Activated CD8-positive, alpha-beta T cell treated with anti-CD3 and anti-CD28 coated beads for 36 hours (primary cell): Measurements from ENCODE around the gene N4BP3. TPM values are rescaled to one million over a fixed set of nuclear protein-coding genes. Genes with fewer than 3 reads are reported as not detected.

Experiments
- ATAC-seq: fragments of 200-7000 bp; cut with Tn5 transposase; one replicate; pipeline ENCODE4 v1.10.0; 2021; ENCODE audit warnings: mild to moderate bottlenecking, moderate library complexity
- CTCF ChIA-PET: fragments of 350-600 bp; sonication (Branson Sonifier 250); formaldehyde crosslinking; loops from one replicate; lab custom pipeline; 2021; ENCODE audit warnings: antibody characterized with exemption; lab: Charles Lee
- POLR2A ChIA-PET: fragments of 350-600 bp; sonication (Branson Sonifier 250); formaldehyde crosslinking; loops from one replicate; lab custom pipeline; 2021; ENCODE audit warnings: antibody characterized with exemption; lab: Charles Lee
- DNase-seq: peaks from one replicate; pipeline ENCODE4 v3.0.0-alpha.2; 2020
- H3K27ac Mint-ChIP-seq: one replicate; pipeline ENCODE4 v1.8.0; 2021; ENCODE audit warnings: mild to moderate bottlenecking, mixed read lengths
- H3K27me3 Mint-ChIP-seq: one replicate; pipeline ENCODE4 v1.8.0; 2021; ENCODE audit warnings: mixed read lengths
- H3K36me3 Mint-ChIP-seq: one replicate; pipeline ENCODE4 v1.8.0; 2021; ENCODE audit warnings: low read depth, mixed read lengths
- H3K4me1 Mint-ChIP-seq: one replicate; pipeline ENCODE4 v1.8.0; 2021; ENCODE audit warnings: low read depth, mixed read lengths
- H3K4me3 Mint-ChIP-seq: one replicate; pipeline ENCODE4 v1.8.0; 2021; ENCODE audit warnings: mild to moderate bottlenecking, moderate library complexity, mixed read lengths
- H3K9me3 Mint-ChIP-seq: one replicate; pipeline ENCODE4 v1.8.0; 2021; ENCODE audit warnings: mixed read lengths
- intact Hi-C: fragments of 100-400 bp; cut with micrococcal nuclease; formaldehyde crosslinking; loops from one replicate; pipeline ENCODE4 v1.10.0; 2022
- total RNA-seq, 2 experiments: library from RNA; stranded (reverse); gene quantifications; one replicate each; pipeline ENCODE4 v1.2.3, GENCODE V29; 2021
- TF ChIP-seq, protein P1 (sequence below): fragments of 200-600 bp; IDR thresholded peaks from one replicate; pipeline ENCODE4 v1.8.0; 2022; ENCODE audit warnings: antibody characterized with exemption, mild to moderate bottlenecking

Gene N4BP3
- total RNA-seq, 2 experiments from 2014 or later: 33.2 to 33.4 TPM

DNA sequence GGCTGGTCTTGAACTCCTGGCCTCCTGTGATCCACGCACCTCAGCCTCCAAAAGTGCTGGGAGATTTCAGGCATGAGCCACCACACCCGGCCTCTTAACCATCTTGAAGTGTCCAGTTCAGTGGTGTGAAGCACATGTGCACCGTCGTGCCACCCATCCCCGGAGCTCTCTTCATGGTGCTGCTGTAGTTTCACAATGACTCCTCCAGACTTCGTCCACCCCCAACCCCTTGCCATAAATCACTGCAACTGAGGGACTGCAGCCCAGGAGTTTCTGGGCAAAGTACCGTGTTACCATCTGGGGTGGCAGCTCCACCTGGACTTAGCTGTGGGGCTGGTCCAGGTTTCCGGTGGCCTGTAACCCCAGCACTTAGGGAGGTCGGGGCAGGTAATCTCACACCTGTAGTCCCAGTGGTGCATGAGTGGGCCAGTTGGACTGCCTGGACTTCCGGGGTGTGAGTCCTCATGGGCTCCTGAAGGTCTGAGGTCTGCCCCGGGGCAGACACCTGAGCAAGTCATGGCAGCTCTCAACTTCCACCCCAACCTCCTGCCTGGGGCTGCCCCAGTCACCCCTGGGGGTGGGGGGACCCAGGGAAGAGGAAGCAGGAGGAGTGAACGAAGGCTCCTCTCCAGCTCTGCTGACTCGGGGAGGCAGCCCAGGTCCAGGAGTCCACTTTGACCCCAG lies 6.6 kb upstream of the N4BP3 start:
- no peak for ATAC-seq
- Mint-ChIP-seq H3K4me1 (peaks cover 17% of the 10 kb centered on the region), H3K9me3 (no peaks in the 10 kb centered on the region), H3K27ac (no peak overlapping the region), H3K4me3 (no peak overlapping the region), H3K27me3 (no peaks in the 10 kb centered on the region), H3K36me3 (no peaks in the 10 kb centered on the region)
- CTCF ChIA-PET: interaction anchor here (2.1 to 4.0 kb wide), 2 partner anchors 15 to 30 kb away, joined by 6 to 22 read pairs; no protein-coding TSS in a partner anchor
- intact Hi-C loops: no loop called here
- no peak for DNase-seq
- TF ChIP-seq, protein P1, sequence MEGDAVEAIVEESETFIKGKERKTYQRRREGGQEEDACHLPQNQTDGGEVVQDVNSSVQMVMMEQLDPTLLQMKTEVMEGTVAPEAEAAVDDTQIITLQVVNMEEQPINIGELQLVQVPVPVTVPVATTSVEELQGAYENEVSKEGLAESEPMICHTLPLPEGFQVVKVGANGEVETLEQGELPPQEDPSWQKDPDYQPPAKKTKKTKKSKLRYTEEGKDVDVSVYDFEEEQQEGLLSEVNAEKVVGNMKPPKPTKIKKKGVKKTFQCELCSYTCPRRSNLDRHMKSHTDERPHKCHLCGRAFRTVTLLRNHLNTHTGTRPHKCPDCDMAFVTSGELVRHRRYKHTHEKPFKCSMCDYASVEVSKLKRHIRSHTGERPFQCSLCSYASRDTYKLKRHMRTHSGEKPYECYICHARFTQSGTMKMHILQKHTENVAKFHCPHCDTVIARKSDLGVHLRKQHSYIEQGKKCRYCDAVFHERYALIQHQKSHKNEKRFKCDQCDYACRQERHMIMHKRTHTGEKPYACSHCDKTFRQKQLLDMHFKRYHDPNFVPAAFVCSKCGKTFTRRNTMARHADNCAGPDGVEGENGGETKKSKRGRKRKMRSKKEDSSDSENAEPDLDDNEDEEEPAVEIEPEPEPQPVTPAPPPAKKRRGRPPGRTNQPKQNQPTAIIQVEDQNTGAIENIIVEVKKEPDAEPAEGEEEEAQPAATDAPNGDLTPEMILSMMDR: no peak
- POLR2A ChIA-PET: no interaction called here

DNA sequence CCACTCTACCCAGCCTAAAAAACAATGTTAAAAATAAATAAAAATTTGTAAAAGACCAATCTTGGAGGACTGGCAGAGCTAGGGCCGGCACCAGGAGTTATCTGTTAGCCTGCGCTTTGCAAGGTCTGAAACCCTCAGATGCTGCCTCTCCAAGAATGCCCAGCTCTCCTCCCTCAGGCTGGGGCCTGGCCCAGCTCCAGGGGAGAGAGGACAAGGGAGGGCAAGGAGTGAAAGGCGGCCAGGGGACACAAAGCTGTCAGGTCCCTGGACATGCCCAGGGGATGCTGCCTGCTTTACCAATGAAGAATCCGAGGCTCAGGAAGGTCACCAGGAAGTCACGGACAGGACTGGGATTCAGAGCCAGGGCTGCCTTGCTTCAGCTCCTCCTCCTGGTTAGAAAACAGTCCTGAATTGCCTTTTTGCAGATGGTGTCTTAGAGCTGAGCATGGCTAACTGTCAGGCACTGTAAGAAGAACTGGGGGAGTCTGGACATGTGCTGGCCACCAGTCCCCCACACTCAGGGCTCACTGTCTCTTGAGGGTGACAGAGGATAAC lies 5.5 kb upstream of the N4BP3 start:
- no peak overlapping the region for H3K27ac Mint-ChIP-seq
- H3K4me3 Mint-ChIP-seq: no peak overlapping the region
- POLR2A ChIA-PET: interaction anchor here (0.6 kb wide), 2 partner anchors 20 to 317 kb away, joined by 3 to 4 read pairs; no protein-coding TSS in a partner anchor
- H3K4me1 Mint-ChIP-seq: peaks cover 21% of the 10 kb centered on the region
- intact Hi-C loops: no loop called here
- H3K36me3 Mint-ChIP-seq: no peaks in the 10 kb centered on the region
- ATAC-seq: no peak
- no peak for DNase-seq
- CTCF ChIA-PET: interaction anchor here (1.1 to 4.0 kb wide), 3 partner anchors 13 to 31 kb away, joined by 3 to 22 read pairs (median 6); no protein-coding TSS in a partner anchor
- TF ChIP-seq, protein P1: no peak
- H3K9me3 Mint-ChIP-seq: peaks cover 3% of the 10 kb centered on the region
- H3K27me3 Mint-ChIP-seq: no peaks in the 10 kb centered on the region

DNA sequence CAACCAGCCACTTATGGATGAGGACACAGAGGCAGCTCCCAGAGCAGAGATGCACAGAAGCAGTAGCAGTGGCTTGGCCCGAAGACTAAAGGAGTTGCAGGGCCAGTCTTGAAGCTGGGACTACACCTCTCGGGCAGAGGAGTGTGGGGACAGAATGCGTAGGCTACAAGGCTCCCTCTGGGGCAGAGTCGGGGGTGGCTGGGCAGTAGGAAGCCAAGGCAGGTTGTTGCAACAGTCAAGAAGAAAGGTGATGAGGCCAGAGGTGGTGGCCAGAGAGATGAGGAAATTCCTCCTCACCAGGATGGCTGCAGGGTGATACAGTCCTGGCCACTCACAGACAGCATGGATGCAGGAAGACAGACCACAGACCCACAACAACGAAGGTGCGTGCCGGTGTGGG lies 4.9 kb upstream of the N4BP3 start:
- no peak for DNase-seq
- Mint-ChIP-seq H3K4me1 (peaks cover 24% of the 10 kb centered on the region), H3K4me3 (no peak overlapping the region), H3K9me3 (peaks cover 3% of the 10 kb centered on the region), H3K27me3 (no peaks in the 10 kb centered on the region), H3K27ac (peak overlapping the region; percentile 20), H3K36me3 (no peaks in the 10 kb centered on the region)
- ChIA-PET POLR2A (interaction anchor here (0.6 kb wide), 1 partner anchor 19 kb away, joined by 4 read pairs; no protein-coding TSS in a partner anchor), CTCF (interaction anchor here (1.1 to 4.0 kb wide), 3 partner anchors 13 to 32 kb away, joined by 3 to 22 read pairs (median 6); no protein-coding TSS in a partner anchor)
- TF ChIP-seq, protein P1: no peak
- intact Hi-C loops: no loop called here
- ATAC-seq: no peak

DNA sequence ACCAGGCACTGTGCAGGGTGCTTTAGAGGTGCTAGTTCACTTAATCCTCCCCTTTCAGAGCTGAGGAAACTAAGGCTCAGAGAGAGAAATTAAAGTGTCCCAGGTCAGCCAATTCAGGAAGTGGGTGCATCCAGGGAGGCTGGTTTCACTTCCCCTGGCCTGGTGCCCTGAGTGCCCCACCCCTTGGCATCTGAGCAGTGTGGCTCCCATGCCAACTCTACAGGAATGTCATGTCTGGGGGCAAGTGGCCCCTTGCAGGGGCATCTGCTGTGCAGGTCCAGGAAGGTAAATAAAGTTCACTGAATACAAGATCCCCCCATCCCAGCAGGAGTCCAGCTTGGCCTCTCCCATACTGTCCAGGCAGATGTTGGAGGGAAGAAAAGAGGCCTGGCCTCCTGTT lies 4.4 kb upstream of the N4BP3 start:
- H3K36me3 Mint-ChIP-seq: no peaks in the 10 kb centered on the region
- H3K27me3 Mint-ChIP-seq: no peaks in the 10 kb centered on the region
- DNase-seq: no peak
- H3K4me1 Mint-ChIP-seq: peaks cover 20% of the 10 kb centered on the region
- no peak for ATAC-seq
- ChIA-PET POLR2A (no interaction called here), CTCF (no interaction called here)
- intact Hi-C loops: no loop called here
- peaks cover 3% of the 10 kb centered on the region for H3K9me3 Mint-ChIP-seq
- H3K4me3 Mint-ChIP-seq: no peak overlapping the region
- TF ChIP-seq, protein P1: no peak
- H3K27ac Mint-ChIP-seq: no peak overlapping the region

DNA sequence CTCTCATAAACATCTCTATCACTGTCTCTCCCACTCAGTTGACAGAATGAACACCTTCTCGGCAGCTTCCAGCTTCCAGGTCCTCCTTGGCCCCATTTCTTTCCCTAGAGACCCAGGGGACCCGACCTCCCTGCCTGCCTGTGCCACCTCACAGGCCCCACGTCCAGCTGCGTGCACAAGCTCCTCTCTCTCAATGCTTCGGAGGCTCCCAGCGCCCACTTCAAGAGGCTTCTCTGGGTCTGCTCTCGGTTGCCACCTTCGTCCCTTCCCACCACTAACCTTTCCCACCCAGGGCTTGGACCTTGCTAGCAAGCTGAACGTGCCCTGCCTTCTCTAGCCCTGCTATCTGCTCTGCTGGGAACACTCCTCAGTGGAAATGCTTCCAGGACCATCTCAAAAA lies 2.8 kb upstream of the N4BP3 start:
- peaks cover 3% of the 10 kb centered on the region for H3K9me3 Mint-ChIP-seq
- H3K4me3 Mint-ChIP-seq: no peak overlapping the region
- ATAC-seq (no peak), DNase-seq (no peak)
- H3K27me3 Mint-ChIP-seq: no peaks in the 10 kb centered on the region
- peaks cover 13% of the 10 kb centered on the region for H3K4me1 Mint-ChIP-seq
- no peak overlapping the region for H3K27ac Mint-ChIP-seq
- ChIA-PET POLR2A (interaction anchor here (0.9 to 1.2 kb wide), 2 partner anchors 11 to 13 kb away, joined by 4 read pairs; no protein-coding TSS in a partner anchor), CTCF (interaction anchor here (0.9 to 2.4 kb wide), 2 partner anchors 10 to 11 kb away, joined by 4 to 11 read pairs; no protein-coding TSS in a partner anchor)
- intact Hi-C loops: no loop called here
- TF ChIP-seq, protein P1: no peak
- peaks cover 12% of the 10 kb centered on the region for H3K36me3 Mint-ChIP-seq
